MM.1S (cell line): ENCODE results near the gene DDX10.

Experiments
- DNase-seq: peaks from one replicate; pipeline ENCODE4 v3.0.0-alpha.2; 2015
- H2AFZ ChIP-seq: fragments of 300-600 bp; sonication (generic); 2 replicates; pipeline ENCODE4 v1.6.0; 2016; ENCODE audit warnings: antibody characterized with exemption, low read length
- H3F3A ChIP-seq: fragments of 300-600 bp; sonication (generic); 2 replicates; pipeline ENCODE4 v1.6.1; 2016; ENCODE audit warnings: mild to moderate bottlenecking, antibody characterized with exemption, low read length, moderate library complexity, mixed read lengths; ENCODE audit not compliant: insufficient read depth
- H3K27ac ChIP-seq: fragments of 300-600 bp; sonication (generic); 2 replicates; pipeline ENCODE4 v1.5.1; 2016; ENCODE audit warnings: mild to moderate bottlenecking, low read length
- H3K27me3 ChIP-seq: fragments of 300-600 bp; sonication (generic); replicated peaks from 2 replicates; pipeline ENCODE4 v1.6.0; 2016; ENCODE audit warnings: low read length; ENCODE audit not compliant: insufficient read depth
- H3K36me3 ChIP-seq: fragments of 300-600 bp; sonication (generic); replicated peaks from 2 replicates; pipeline ENCODE4 v1.6.1; 2016; ENCODE audit warnings: mild to moderate bottlenecking, low read length, mixed read lengths; ENCODE audit not compliant: insufficient read depth
- H3K4me1 ChIP-seq: fragments of 300-600 bp; sonication (generic); 2 replicates; pipeline ENCODE4 v1.6.1; 2016; ENCODE audit warnings: low read length, mixed read lengths
- H3K4me2 ChIP-seq: fragments of 300-600 bp; sonication (generic); 2 replicates; pipeline ENCODE4 v1.6.0; 2016; ENCODE audit warnings: low read depth, low read length
- H3K4me3 ChIP-seq: fragments of 300-600 bp; sonication (generic); 2 replicates; pipeline ENCODE4 v1.5.1; 2016; ENCODE audit warnings: low read length, mixed read lengths
- H3K79me2 ChIP-seq: fragments of 300-600 bp; sonication (generic); 2 replicates; pipeline ENCODE4 v1.6.1; 2016; ENCODE audit warnings: mixed run types, low read length, mixed read lengths
- H3K9ac ChIP-seq: fragments of 300-600 bp; sonication (generic); 2 replicates; pipeline ENCODE4 v1.6.1; 2016; ENCODE audit warnings: low read length, mixed read lengths
- H3K9me2 ChIP-seq: fragments of 300-600 bp; sonication (generic); replicated peaks from 2 replicates; pipeline ENCODE4 v1.6.1; 2016; ENCODE audit warnings: mild to moderate bottlenecking, low read length, mixed read lengths; ENCODE audit not compliant: insufficient read depth
- H3K9me3 ChIP-seq: fragments of 300-600 bp; sonication (generic); replicated peaks from 2 replicates; pipeline ENCODE4 v1.6.1; 2016; ENCODE audit warnings: mild to moderate bottlenecking, low read length, mixed read lengths; ENCODE audit not compliant: insufficient read depth
- H4K20me1 ChIP-seq: fragments of 300-600 bp; sonication (generic); 2 replicates; pipeline ENCODE4 v1.6.1; 2016; ENCODE audit warnings: mild to moderate bottlenecking, low read length, moderate library complexity, mixed read lengths; ENCODE audit not compliant: insufficient read depth
- EZH2 ChIP-seq: fragments of 300-600 bp; sonication (generic); optimal IDR thresholded peaks from 2 replicates; pipeline ENCODE3; 2017; ENCODE audit warnings: low read depth, mild to moderate bottlenecking, antibody characterized with exemption, low read length, mixed read lengths
- EZH2phosphoT487 ChIP-seq: fragments of 300-600 bp; sonication (generic); IDR thresholded peaks from 2 replicates; pipeline ENCODE4 v1.6.1; 2018; ENCODE audit warnings: antibody characterized with exemption, low read length
- TF ChIP-seq, protein P1 (sequence below): fragments of 300-600 bp; sonication (generic); IDR thresholded peaks from 2 replicates; pipeline ENCODE4 v1.5.1; 2016; ENCODE audit warnings: antibody characterized with exemption, low read length, mixed read lengths

The DDX10 gene

DNA sequence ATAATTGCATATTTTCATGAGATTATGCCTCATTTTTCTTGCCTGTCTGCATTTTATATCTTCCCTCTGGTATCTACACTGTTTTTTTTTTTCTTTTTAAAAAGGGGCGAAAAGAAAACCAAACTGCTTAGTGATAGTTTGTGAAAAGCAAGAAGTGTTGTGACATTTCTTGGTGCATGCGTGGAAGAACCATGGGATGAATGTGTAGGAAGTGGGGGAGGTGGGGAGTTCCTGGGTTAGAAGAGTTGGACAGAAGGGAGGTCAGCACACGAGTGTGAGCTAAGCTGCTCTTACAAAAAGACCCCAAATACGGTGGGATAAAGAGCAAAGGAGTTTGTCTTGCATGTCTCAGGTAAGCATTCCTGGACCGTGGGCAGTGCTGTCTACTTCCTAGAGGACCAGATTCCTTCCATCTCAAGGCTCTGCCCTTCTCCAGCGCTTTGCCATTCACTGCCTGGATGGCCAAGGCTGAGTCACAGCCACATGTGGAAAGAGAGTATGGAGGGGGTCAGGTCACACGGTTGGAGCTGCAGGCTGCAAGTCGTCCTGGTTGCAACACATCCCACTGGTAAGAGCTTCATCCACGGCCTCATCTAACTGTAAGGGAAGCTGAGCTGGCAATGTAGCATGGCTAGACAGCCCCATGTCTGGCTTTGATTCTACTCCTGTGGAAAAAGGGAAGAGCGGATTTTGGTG, 300.6 kb downstream of the DDX10 start:
- H3K4me2 ChIP-seq: no peak overlapping the region
- H3K79me2 ChIP-seq: no peaks in the 10 kb centered on the region
- no peak overlapping the region for H3K4me3 ChIP-seq
- H3K4me1 ChIP-seq: no peaks in the 10 kb centered on the region
- no peaks in the 10 kb centered on the region for H3K36me3 ChIP-seq
- no peak overlapping the region for H3K9ac ChIP-seq
- no peak overlapping the region for H3K27ac ChIP-seq
- no peaks in the 10 kb centered on the region for H3K27me3 ChIP-seq
- TF ChIP-seq EZH2 (no peak), EZH2phosphoT487 (no peak)
- TF ChIP-seq, protein P1, sequence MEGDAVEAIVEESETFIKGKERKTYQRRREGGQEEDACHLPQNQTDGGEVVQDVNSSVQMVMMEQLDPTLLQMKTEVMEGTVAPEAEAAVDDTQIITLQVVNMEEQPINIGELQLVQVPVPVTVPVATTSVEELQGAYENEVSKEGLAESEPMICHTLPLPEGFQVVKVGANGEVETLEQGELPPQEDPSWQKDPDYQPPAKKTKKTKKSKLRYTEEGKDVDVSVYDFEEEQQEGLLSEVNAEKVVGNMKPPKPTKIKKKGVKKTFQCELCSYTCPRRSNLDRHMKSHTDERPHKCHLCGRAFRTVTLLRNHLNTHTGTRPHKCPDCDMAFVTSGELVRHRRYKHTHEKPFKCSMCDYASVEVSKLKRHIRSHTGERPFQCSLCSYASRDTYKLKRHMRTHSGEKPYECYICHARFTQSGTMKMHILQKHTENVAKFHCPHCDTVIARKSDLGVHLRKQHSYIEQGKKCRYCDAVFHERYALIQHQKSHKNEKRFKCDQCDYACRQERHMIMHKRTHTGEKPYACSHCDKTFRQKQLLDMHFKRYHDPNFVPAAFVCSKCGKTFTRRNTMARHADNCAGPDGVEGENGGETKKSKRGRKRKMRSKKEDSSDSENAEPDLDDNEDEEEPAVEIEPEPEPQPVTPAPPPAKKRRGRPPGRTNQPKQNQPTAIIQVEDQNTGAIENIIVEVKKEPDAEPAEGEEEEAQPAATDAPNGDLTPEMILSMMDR: no peak
- H3F3A ChIP-seq: no peaks in the 10 kb centered on the region
- H2AFZ ChIP-seq: no peak overlapping the region
- no peaks in the 10 kb centered on the region for H3K9me3 ChIP-seq
- no peaks in the 10 kb centered on the region for H3K9me2 ChIP-seq
- DNase-seq: no peak
- no peaks in the 10 kb centered on the region for H4K20me1 ChIP-seq

DNA sequence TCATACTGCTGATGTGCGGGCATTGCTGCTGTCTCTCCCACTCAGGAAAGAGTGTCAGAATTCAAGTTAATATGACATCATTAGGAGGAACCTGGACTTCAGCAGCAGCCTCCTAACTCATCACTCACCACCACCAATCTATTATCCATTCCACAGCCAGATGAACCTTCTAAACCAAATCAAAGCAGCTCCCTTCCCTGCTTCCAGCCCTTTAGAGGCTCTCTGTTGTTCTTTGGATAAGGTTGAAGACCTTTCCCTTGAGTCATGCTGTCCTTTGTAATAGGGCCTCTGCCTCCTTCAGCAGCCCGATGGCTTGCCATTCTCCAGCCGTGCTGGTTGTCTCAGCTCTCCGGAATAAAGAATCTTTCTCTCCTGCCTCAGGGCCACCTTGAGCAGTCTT, 301.3 kb downstream of the DDX10 start:
- no peaks in the 10 kb centered on the region for H3K79me2 ChIP-seq
- no peak overlapping the region for H3K9ac ChIP-seq

DNA sequence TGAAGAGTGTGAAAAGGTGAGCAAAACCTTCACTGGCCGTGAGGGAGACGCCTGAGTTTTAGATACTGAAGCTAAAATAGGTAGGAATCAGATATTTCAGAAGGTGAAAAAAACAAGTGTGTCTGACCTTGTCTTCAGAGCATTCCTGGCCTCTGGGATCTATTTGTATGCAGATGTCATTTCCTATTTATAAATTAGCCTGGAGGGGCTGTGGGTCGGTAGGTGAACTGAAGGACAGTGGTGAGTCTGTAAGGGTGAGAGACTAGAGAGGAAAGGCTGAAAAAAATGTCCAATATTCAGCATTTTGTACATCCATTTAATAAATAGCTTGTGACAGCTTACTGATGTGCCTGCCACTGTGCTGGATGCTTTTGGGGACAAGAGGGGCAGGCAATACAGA, 302.1 kb downstream of the DDX10 start:
- TF ChIP-seq EZH2: no peak
- no peak for TF ChIP-seq EZH2phosphoT487
- TF ChIP-seq, protein P1: no peak
- H3K27me3 ChIP-seq: no peaks in the 10 kb centered on the region
- H4K20me1 ChIP-seq: no peaks in the 10 kb centered on the region
- H3F3A ChIP-seq: no peaks in the 10 kb centered on the region
- no peak overlapping the region for H3K9ac ChIP-seq
- DNase-seq: no peak
- no peaks in the 10 kb centered on the region for H3K36me3 ChIP-seq
- H3K27ac ChIP-seq: no peak overlapping the region
- H3K4me1 ChIP-seq: no peaks in the 10 kb centered on the region
- no peaks in the 10 kb centered on the region for H3K9me3 ChIP-seq
- no peak overlapping the region for H2AFZ ChIP-seq
- no peak overlapping the region for H3K4me3 ChIP-seq
- no peaks in the 10 kb centered on the region for H3K9me2 ChIP-seq
- H3K79me2 ChIP-seq: no peaks in the 10 kb centered on the region
- no peak overlapping the region for H3K4me2 ChIP-seq

More for the DNA sequence above, 301.3 kb downstream of the DDX10 start:
- Histone ChIP-seq H4K20me1 (no peaks in the 10 kb centered on the region), H3K36me3 (no peaks in the 10 kb centered on the region), H3K9me3 (no peaks in the 10 kb centered on the region), H3K9me2 (no peaks in the 10 kb centered on the region), H3F3A (no peaks in the 10 kb centered on the region), H3K4me3 (no peak overlapping the region), H2AFZ (no peak overlapping the region), H3K27me3 (no peaks in the 10 kb centered on the region), H3K4me1 (no peaks in the 10 kb centered on the region), H3K27ac (no peak overlapping the region), H3K4me2 (no peak overlapping the region)
- TF ChIP-seq EZH2phosphoT487 (no peak), EZH2 (no peak)
- TF ChIP-seq, protein P1: no peak
- DNase-seq: no peak
